DOHH2 (cell line): ENCODE measurements around the gene FKBP15.

Experiments
- EZH2phosphoT487 ChIP-seq: fragments of 200-600 bp; sonication (generic); IDR thresholded peaks from 2 replicates; pipeline ENCODE4 v1.6.1; 2017; ENCODE audit warnings: borderline replicate concordance, mild to moderate bottlenecking, antibody characterized with exemption, low read length, moderate library complexity, mixed read lengths
- TF ChIP-seq, protein P1 (sequence below): fragments of 200-600 bp; sonication (generic); IDR thresholded peaks from one replicate; pipeline ENCODE4 v1.5.1; 2014; ENCODE audit warnings: antibody characterized with exemption, mild to moderate bottlenecking, low read depth, low read length; ENCODE audit not compliant: poor library complexity, severe bottlenecking

GRCh38 chr9:113125386-113126035 lies 95.6 kb downstream of the FKBP15 start:
- TF ChIP-seq, protein P1, sequence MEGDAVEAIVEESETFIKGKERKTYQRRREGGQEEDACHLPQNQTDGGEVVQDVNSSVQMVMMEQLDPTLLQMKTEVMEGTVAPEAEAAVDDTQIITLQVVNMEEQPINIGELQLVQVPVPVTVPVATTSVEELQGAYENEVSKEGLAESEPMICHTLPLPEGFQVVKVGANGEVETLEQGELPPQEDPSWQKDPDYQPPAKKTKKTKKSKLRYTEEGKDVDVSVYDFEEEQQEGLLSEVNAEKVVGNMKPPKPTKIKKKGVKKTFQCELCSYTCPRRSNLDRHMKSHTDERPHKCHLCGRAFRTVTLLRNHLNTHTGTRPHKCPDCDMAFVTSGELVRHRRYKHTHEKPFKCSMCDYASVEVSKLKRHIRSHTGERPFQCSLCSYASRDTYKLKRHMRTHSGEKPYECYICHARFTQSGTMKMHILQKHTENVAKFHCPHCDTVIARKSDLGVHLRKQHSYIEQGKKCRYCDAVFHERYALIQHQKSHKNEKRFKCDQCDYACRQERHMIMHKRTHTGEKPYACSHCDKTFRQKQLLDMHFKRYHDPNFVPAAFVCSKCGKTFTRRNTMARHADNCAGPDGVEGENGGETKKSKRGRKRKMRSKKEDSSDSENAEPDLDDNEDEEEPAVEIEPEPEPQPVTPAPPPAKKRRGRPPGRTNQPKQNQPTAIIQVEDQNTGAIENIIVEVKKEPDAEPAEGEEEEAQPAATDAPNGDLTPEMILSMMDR, result no peak
- TF ChIP-seq EZH2phosphoT487, result no peak
